Body of pancreas (tissue), 4 donors: ENCODE results near the gene RNF34.

ENCODE experiments used
- POLR2A ChIP-seq, 3 donors: fragments of 450-650 bp; IDR thresholded peaks; one replicate each; pipeline ENCODE4 v1.6.1; 2016; ENCODE audit warnings: antibody characterized with exemption in 3 of 3, mild to moderate bottlenecking in 2 of 3
- TF ChIP-seq, protein P1 (sequence below), 7 experiments: fragments of 450-650 bp in 4 of 7; fragments of 200-600 bp in 3 of 7; sonication (generic) in 3 of 7; IDR thresholded peaks; one replicate each; pipeline ENCODE4 v1.5.1; 2016 to 2019; ENCODE audit warnings: antibody characterized with exemption in 7 of 7

DNA sequence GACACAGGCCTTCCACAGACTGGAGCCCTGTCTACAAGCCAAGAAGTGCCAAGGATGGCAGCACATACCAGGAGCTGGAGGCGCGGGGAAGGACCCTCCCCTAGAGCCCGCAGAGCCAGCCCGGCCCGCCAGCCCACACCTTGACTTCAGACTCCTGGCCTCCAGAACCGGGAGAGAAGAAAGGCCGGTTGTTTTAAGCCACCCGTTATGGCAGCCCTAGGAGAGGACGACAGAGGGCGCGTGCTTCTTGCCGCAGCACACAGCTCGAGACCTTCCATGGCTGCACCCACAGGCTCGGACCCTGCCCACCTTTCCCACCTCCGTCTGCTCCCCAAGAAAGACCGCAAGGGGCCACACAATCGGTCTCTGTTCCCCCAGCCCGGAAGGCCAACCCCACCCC is 53.7 kb downstream of the RNF34 start:
- TF ChIP-seq, protein P1, sequence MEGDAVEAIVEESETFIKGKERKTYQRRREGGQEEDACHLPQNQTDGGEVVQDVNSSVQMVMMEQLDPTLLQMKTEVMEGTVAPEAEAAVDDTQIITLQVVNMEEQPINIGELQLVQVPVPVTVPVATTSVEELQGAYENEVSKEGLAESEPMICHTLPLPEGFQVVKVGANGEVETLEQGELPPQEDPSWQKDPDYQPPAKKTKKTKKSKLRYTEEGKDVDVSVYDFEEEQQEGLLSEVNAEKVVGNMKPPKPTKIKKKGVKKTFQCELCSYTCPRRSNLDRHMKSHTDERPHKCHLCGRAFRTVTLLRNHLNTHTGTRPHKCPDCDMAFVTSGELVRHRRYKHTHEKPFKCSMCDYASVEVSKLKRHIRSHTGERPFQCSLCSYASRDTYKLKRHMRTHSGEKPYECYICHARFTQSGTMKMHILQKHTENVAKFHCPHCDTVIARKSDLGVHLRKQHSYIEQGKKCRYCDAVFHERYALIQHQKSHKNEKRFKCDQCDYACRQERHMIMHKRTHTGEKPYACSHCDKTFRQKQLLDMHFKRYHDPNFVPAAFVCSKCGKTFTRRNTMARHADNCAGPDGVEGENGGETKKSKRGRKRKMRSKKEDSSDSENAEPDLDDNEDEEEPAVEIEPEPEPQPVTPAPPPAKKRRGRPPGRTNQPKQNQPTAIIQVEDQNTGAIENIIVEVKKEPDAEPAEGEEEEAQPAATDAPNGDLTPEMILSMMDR (IDR thresholded peaks at IDR 0.05): no peak
- TF ChIP-seq POLR2A (IDR thresholded peaks at IDR 0.05): no peak
